GM18526 (cell line): Measurements from ENCODE around the gene TSNAX.

Experiments
- POLR2A ChIP-seq: IDR thresholded peaks from 3 replicates; pipeline ENCODE4 v1.6.1; 2011; ENCODE audit not compliant: insufficient read length; ENCODE audit errors: extremely low read depth

Gene TSNAX

GRCh38 chr1:231544943-231545592 is 16.6 kb downstream of the TSNAX start:
- TF ChIP-seq POLR2A, result no peak

GRCh38 chr1:231546693-231547092 is 18.2 kb downstream of the TSNAX start:
- no peak for TF ChIP-seq POLR2A

- TF ChIP-seq POLR2A, result no peak
Observed at GRCh38 chr1:231549733-231550447, 21.4 kb downstream of the TSNAX start.

GRCh38 chr1:231550448-231550781 is 21.9 kb downstream of the TSNAX start:
- TF ChIP-seq POLR2A, result no peak

- no peak for TF ChIP-seq POLR2A
Observed at GRCh38 chr1:231553320-231553719, 24.9 kb downstream of the TSNAX start.

- no peak for TF ChIP-seq POLR2A
Observed at GRCh38 chr1:231554969-231555368, 26.5 kb downstream of the TSNAX start.

- no peak for TF ChIP-seq POLR2A
Observed at GRCh38 chr1:231557411-231557810, 28.9 kb downstream of the TSNAX start.

GRCh38 chr1:231557898-231558707 is 29.6 kb downstream of the TSNAX start:
- TF ChIP-seq POLR2A, result no peak

- no peak for TF ChIP-seq POLR2A
Observed at GRCh38 chr1:231558708-231559185, 30.3 kb downstream of the TSNAX start.

GRCh38 chr1:231561647-231562383 is 33.3 kb downstream of the TSNAX start:
- TF ChIP-seq POLR2A, result no peak

GRCh38 chr1:231563247-231563646 is 34.8 kb downstream of the TSNAX start:
- no peak for TF ChIP-seq POLR2A

- no peak for TF ChIP-seq POLR2A
Observed at GRCh38 chr1:231564373-231564772, 35.9 kb downstream of the TSNAX start.

- TF ChIP-seq POLR2A, result no peak
Observed at GRCh38 chr1:231566496-231566895, 38.0 kb downstream of the TSNAX start.

- no peak for TF ChIP-seq POLR2A
Observed at GRCh38 chr1:231571904-231572303, 43.4 kb downstream of the TSNAX start.

- no peak for TF ChIP-seq POLR2A
Observed at GRCh38 chr1:231575472-231575871, 47.0 kb downstream of the TSNAX start.
